HepG2 (cell line): ENCODE measurements around the gene LGALS4. TPM values are rescaled to one million over a fixed set of nuclear protein-coding genes. Genes with fewer than 3 reads are reported as not detected.

Experiments
- ARID5B ChIP-seq: IDR thresholded peaks from 2 replicates; pipeline ENCODE4 v1.4.0; 2020; ENCODE audit warnings: mild to moderate bottlenecking, missing genetic modification reagents
- CCDC6 ChIP-seq: sonication (generic); formaldehyde crosslinking; IDR thresholded peaks from 2 replicates; pipeline ENCODE4 v1.8.1; 2022; ENCODE audit warnings: mild to moderate bottlenecking, missing genetic modification reagents, moderate library complexity
- HNRNPK ChIP-seq: fragments of 200-400 bp; formaldehyde crosslinking; IDR thresholded peaks from 2 replicates; pipeline ENCODE4 v1.6.1; 2018; ENCODE audit warnings: low read length, low read depth, moderate library complexity, mild to moderate bottlenecking; ENCODE audit not compliant: poor library complexity, severe bottlenecking
- MATR3 ChIP-seq: sonication (generic); formaldehyde crosslinking; IDR thresholded peaks from 2 replicates; pipeline ENCODE4 v1.4.0; 2020; ENCODE audit warnings: missing genetic modification reagents
- MIER3 ChIP-seq: IDR thresholded peaks from 2 replicates; pipeline ENCODE4 v1.6.1; 2016; ENCODE audit warnings: missing compliant biosample characterization, borderline replicate concordance
- MYC ChIP-seq: sonication (generic); formaldehyde crosslinking; IDR thresholded peaks from 2 replicates; pipeline ENCODE4 v1.9.0; 2021; ENCODE audit warnings: missing genetic modification reagents, borderline replicate concordance
- RNF2 ChIP-seq: fragments of 450-650 bp; conservative IDR thresholded peaks from 2 replicates; pipeline ENCODE4 v1.6.1; 2016; ENCODE audit warnings: low read depth
- TCF12 ChIP-seq, 2 experiments: fragments of 450-650 bp in 1 of 2; sonication (generic) in 1 of 2; formaldehyde crosslinking in 1 of 2; IDR thresholded peaks; 2 replicates each; pipeline versions ENCODE4 v1.6.1 to v1.8.0; 2017 to 2022; ENCODE audit warnings: antibody characterized with exemption in 1 of 2, mild to moderate bottlenecking in 1 of 2, missing genetic modification reagents in 1 of 2, moderate library complexity in 1 of 2
- WIZ ChIP-seq: sonication (generic); formaldehyde crosslinking; IDR thresholded peaks from 2 replicates; pipeline ENCODE4 v1.5.1; 2020; ENCODE audit warnings: mild to moderate bottlenecking, missing genetic modification reagents
- ZBTB33 ChIP-seq: sonication (generic); formaldehyde crosslinking; IDR thresholded peaks from 2 replicates; pipeline ENCODE4 v1.4.0; 2020; ENCODE audit warnings: missing genetic modification reagents
- ZBTB46 ChIP-seq: sonication (generic); formaldehyde crosslinking; IDR thresholded peaks from 2 replicates; pipeline ENCODE4 v1.4.0; 2020; ENCODE audit warnings: mild to moderate bottlenecking, missing genetic modification reagents, borderline replicate concordance
- ZFX ChIP-seq: sonication (generic); formaldehyde crosslinking; IDR thresholded peaks from 2 replicates; pipeline ENCODE4 v1.4.0; 2020; ENCODE audit warnings: mild to moderate bottlenecking, low read depth, missing genetic modification reagents, moderate library complexity
- ZIK1 ChIP-seq: sonication (generic); formaldehyde crosslinking; IDR thresholded peaks from 2 replicates; pipeline ENCODE4 v1.5.0; 2020; ENCODE audit warnings: mild to moderate bottlenecking, low read depth, missing genetic modification reagents, borderline replicate concordance
- ZNF574 ChIP-seq: sonication (generic); formaldehyde crosslinking; IDR thresholded peaks from 2 replicates; pipeline ENCODE4 v1.4.0; 2020; ENCODE audit warnings: missing genetic modification reagents
- ZNF781 ChIP-seq: sonication (generic); formaldehyde crosslinking; IDR thresholded peaks from 2 replicates; pipeline ENCODE4 v1.5.1; 2020; ENCODE audit warnings: borderline replicate concordance, mild to moderate bottlenecking, missing genetic modification reagents; ENCODE audit errors: not compliant biosample characterization
- polyA plus RNA-seq, 8 experiments: library from polyadenylated mRNA; depleted of rRNA in 3 of 8; stranded (reverse) in 7 of 8; unstranded in 1 of 8; fragments of >200 nt; fragmentation: Illumina TruSeq in 4 of 8; extraction: Trizol in 4 of 8; gene quantifications; 2 replicates each; pipeline versions ENCODE4 v1.2.1 to v1.2.3, GENCODE V29; 2011 to 2016; ENCODE audit warnings: low read depth in 4 of 8, missing spikeins in 1 of 8, mixed read lengths in 1 of 8; ENCODE audit not compliant: insufficient read depth in 1 of 8
- total RNA-seq, 5 experiments: library from RNA; depleted of rRNA; stranded (reverse); fragments of >200 nt; fragmentation: Illumina TruSeq; extraction: Trizol; gene quantifications; 2 replicates each; pipeline ENCODE4 v1.2.3, GENCODE V29; 2016; ENCODE audit warnings: low read depth in 1 of 5
- TF ChIP-seq, protein P1 (sequence below): sonication (generic); formaldehyde crosslinking; IDR thresholded peaks from 2 replicates; pipeline ENCODE4 v1.4.0; 2020; ENCODE audit warnings: missing genetic modification reagents, borderline replicate concordance

LGALS4 gene
- total and polyA plus RNA-seq, 2 of the 13 experiments (the other 11 are each of a cell fraction or from before 2014, with no cell fraction given) = 0.24 to 0.71 TPM

GRCh38 chr19:38851622-38852230, 39.0 kb upstream of the LGALS4 start (continued):
- TF ChIP-seq ZFX (CRISPR knock-in tag) = peak; percentile 72
- TF ChIP-seq MYC (CRISPR knock-in tag) = peak; percentile 98
- TF ChIP-seq ZIK1 (CRISPR knock-in tag) = no peak
- no peak for TF ChIP-seq ZBTB33 (CRISPR knock-in tag)
- TF ChIP-seq RNF2 = no peak
- TF ChIP-seq ZBTB46 (CRISPR knock-in tag) = no peak
- TF ChIP-seq HNRNPK = peak; percentile 89
- TF ChIP-seq MATR3 = no peak
- no peak for TF ChIP-seq ZNF781
- TF ChIP-seq, protein P1, sequence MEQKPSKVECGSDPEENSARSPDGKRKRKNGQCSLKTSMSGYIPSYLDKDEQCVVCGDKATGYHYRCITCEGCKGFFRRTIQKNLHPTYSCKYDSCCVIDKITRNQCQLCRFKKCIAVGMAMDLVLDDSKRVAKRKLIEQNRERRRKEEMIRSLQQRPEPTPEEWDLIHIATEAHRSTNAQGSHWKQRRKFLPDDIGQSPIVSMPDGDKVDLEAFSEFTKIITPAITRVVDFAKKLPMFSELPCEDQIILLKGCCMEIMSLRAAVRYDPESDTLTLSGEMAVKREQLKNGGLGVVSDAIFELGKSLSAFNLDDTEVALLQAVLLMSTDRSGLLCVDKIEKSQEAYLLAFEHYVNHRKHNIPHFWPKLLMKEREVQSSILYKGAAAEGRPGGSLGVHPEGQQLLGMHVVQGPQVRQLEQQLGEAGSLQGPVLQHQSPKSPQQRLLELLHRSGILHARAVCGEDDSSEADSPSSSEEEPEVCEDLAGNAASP = 0 out of 2 replicates have a peak, but pooled peaks have one; percentile 30
- peak; percentile 51; the same call in 1 of the 2 replicates for TF ChIP-seq MIER3
- TF ChIP-seq ZNF574 (CRISPR knock-in tag) = no peak; the same call in 1 of the 2 replicates
- peak; percentile 20; the same call in 1 of the 2 replicates for TF ChIP-seq CCDC6 (CRISPR knock-in tag)
- TF ChIP-seq WIZ (CRISPR knock-in tag) = no peak
- TF ChIP-seq ARID5B (CRISPR knock-in tag) = peak; percentile 68; the same call in 1 of the 2 replicates
- no peak for TF ChIP-seq TCF12 (IDR thresholded peaks at IDR 0.05)
- TF ChIP-seq TCF12 (CRISPR knock-in tag; IDR thresholded peaks at IDR 0.05) = no peak
